ENCODE measurements around the gene SEMA3F. TPM values are rescaled to one million over a fixed set of nuclear protein-coding genes. Genes with fewer than 3 reads are reported as not detected.

SEMA3F gene
- polyA plus RNA-seq, 4 donors, result 3.0 to 35.7 (median 4.3) TPM

GRCh38 chr3:50155891-50156290, 767 bp downstream of the SEMA3F start:
- no peak for FAIRE-seq
- DNase-seq, result no peak
- Histone ChIP-seq H3K36me3 (ENCODE audit: control insufficient read depth in 3 of 3, insufficient read depth in 2 of 3, low read depth in 1 of 3, low read length in 3 of 3) (peaks cover 0 to 16% (median 0%) of the 10 kb centered on the region in 3 donors), H3K27ac (ENCODE audit: low read depth in 1 of 3, low read length in 2 of 3) (peak overlapping the region in 1 of 3 donors; percentile 71), H3K4me1 (ENCODE audit: control insufficient read depth in 3 of 3, insufficient read depth in 2 of 3, low read depth in 1 of 3, low read length in 2 of 3) (peaks cover 0 to 22% (median 9%) of the 10 kb centered on the region in 3 donors), H3K9me3 (ENCODE audit: control insufficient read depth in 2 of 2, insufficient read depth in 1 of 2, low read depth in 1 of 2, low read length in 1 of 2) (no peaks in the 10 kb centered on the region), H3K4me3 (ENCODE audit: low read depth in 1 of 3, low read length in 3 of 3) (peak overlapping the region in 2 of 3 donors; percentile 44 to 72), H3K27me3 (ENCODE audit: control insufficient read depth in 3 of 3, insufficient read depth in 3 of 3, low read length in 3 of 3) (peaks cover 0 to 57% (median 0%) of the 10 kb centered on the region in 3 donors)
- 8 to 25% (median 18%) methylated on average over 13 of the region's 13 CpGs for WGBS, 3 donors

GRCh38 chr3:50156549-50157493, 1.7 kb downstream of the SEMA3F start:
- WGBS, 3 donors, result 5 to 25% (median 22%) methylated on average over 16 to 20 of the region's 20 CpGs
- peaks cover 0 to 22% (median 2%) of the 10 kb centered on the region in 3 donors for H3K4me1 ChIP-seq (ENCODE audit: control insufficient read depth in 3 of 3, insufficient read depth in 2 of 3, low read depth in 1 of 3, low read length in 2 of 3)
- FAIRE-seq, result no peak

GRCh38 chr3:50157827-50158529, 2.9 kb downstream of the SEMA3F start:
- H3K27ac ChIP-seq (ENCODE audit: low read depth in 1 of 3, low read length in 2 of 3), result peak overlapping the region in 1 of 3 donors; percentile 71
- DNase-seq (no peak), FAIRE-seq (no peak)
- peaks cover 0 to 74% (median 0%) of the 10 kb centered on the region in 3 donors for H3K27me3 ChIP-seq (ENCODE audit: control insufficient read depth in 3 of 3, insufficient read depth in 3 of 3, low read length in 3 of 3)
- no peak overlapping the region for H3K4me3 ChIP-seq (ENCODE audit: low read depth in 1 of 3, low read length in 3 of 3)
- H3K4me1 ChIP-seq (ENCODE audit: control insufficient read depth in 3 of 3, insufficient read depth in 2 of 3, low read depth in 1 of 3, low read length in 2 of 3), result peaks cover 0 to 22% (median 0%) of the 10 kb centered on the region in 3 donors
- no peaks in the 10 kb centered on the region for H3K9me3 ChIP-seq (ENCODE audit: control insufficient read depth in 2 of 2, insufficient read depth in 1 of 2, low read depth in 1 of 2, low read length in 1 of 2)
- 51 to 71% (median 70%) methylated on average over 10 to 12 of the region's 12 CpGs for WGBS, 3 donors
- peaks cover 0 to 27% (median 0%) of the 10 kb centered on the region in 3 donors for H3K36me3 ChIP-seq (ENCODE audit: control insufficient read depth in 3 of 3, insufficient read depth in 2 of 3, low read depth in 1 of 3, low read length in 3 of 3)

More at GRCh38 chr3:50156549-50157493, 1.7 kb downstream of the SEMA3F start:
- Histone ChIP-seq H3K36me3 (ENCODE audit: control insufficient read depth in 3 of 3, insufficient read depth in 2 of 3, low read depth in 1 of 3, low read length in 3 of 3) (peaks cover 0 to 19% (median 0%) of the 10 kb centered on the region in 3 donors), H3K9me3 (ENCODE audit: control insufficient read depth in 2 of 2, insufficient read depth in 1 of 2, low read depth in 1 of 2, low read length in 1 of 2) (no peaks in the 10 kb centered on the region), H3K27ac (ENCODE audit: low read depth in 1 of 3, low read length in 2 of 3) (peak overlapping the region; percentile 20 to 71 (median 27)), H3K4me3 (ENCODE audit: low read depth in 1 of 3, low read length in 3 of 3) (peak overlapping the region; percentile 20 to 72 (median 44)), H3K27me3 (ENCODE audit: control insufficient read depth in 3 of 3, insufficient read depth in 3 of 3, low read length in 3 of 3) (peaks cover 0 to 66% (median 0%) of the 10 kb centered on the region in 3 donors)
- no peak for DNase-seq

DNA sequence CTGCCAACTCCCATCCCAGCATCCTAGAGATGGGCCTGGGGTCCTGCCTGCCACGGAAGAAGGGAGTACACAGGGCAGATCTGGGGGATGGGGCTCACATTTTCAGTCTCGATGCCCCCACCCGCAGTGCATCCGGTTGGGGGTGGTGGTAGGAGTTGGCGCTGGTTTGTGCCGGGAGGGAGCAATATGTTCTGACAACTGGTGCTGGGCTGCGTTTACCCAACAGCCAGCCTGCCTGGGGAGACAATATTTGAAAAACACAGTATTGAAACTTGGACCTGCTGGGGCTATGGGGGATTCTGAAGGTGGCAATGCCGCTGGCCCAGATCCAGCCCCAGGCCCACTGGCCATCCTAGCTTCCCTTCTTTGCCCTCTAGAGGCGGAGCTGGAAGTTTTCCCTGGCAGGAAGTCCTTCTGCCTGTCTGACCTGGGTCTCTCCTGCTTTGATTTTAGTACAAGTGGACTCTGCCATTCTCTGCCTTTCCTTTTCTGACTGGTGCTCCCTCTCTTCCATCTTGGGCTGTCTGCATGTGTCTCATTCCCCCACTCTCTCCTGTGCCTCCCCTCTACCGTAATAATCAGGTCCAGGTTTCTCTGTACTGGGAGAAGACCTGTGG, 3.5 kb downstream of the SEMA3F start:
- DNase-seq, result no peak
- WGBS, 3 donors, result 61 to 78% (median 77%) methylated on average over 10 of the region's 10 CpGs
- peaks cover 0 to 34% (median 0%) of the 10 kb centered on the region in 3 donors for H3K36me3 ChIP-seq (ENCODE audit: control insufficient read depth in 3 of 3, insufficient read depth in 2 of 3, low read depth in 1 of 3, low read length in 3 of 3)
- peak overlapping the region in 1 of 3 donors; percentile 51 for H3K27ac ChIP-seq (ENCODE audit: low read depth in 1 of 3, low read length in 2 of 3)
- peaks cover 0 to 73% (median 0%) of the 10 kb centered on the region in 3 donors for H3K27me3 ChIP-seq (ENCODE audit: control insufficient read depth in 3 of 3, insufficient read depth in 3 of 3, low read length in 3 of 3)
- H3K9me3 ChIP-seq (ENCODE audit: control insufficient read depth in 2 of 2, insufficient read depth in 1 of 2, low read depth in 1 of 2, low read length in 1 of 2), result no peaks in the 10 kb centered on the region
- H3K4me1 ChIP-seq (ENCODE audit: control insufficient read depth in 3 of 3, insufficient read depth in 2 of 3, low read depth in 1 of 3, low read length in 2 of 3), result peaks cover 0 to 27% (median 0%) of the 10 kb centered on the region in 3 donors
- FAIRE-seq, result no peak
- H3K4me3 ChIP-seq (ENCODE audit: low read depth in 1 of 3, low read length in 3 of 3), result no peak overlapping the region

- Histone ChIP-seq H3K4me1 (ENCODE audit: control insufficient read depth in 3 of 3, insufficient read depth in 2 of 3, low read depth in 1 of 3, low read length in 2 of 3) (peaks cover 0 to 41% (median 3%) of the 10 kb centered on the region in 3 donors), H3K4me3 (ENCODE audit: low read depth in 1 of 3, low read length in 3 of 3) (no peak overlapping the region), H3K9me3 (ENCODE audit: control insufficient read depth in 2 of 2, insufficient read depth in 1 of 2, low read depth in 1 of 2, low read length in 1 of 2) (no peaks in the 10 kb centered on the region), H3K27me3 (ENCODE audit: control insufficient read depth in 3 of 3, insufficient read depth in 3 of 3, low read length in 3 of 3) (peaks cover 0 to 75% (median 0%) of the 10 kb centered on the region in 3 donors), H3K36me3 (ENCODE audit: control insufficient read depth in 3 of 3, insufficient read depth in 2 of 3, low read depth in 1 of 3, low read length in 3 of 3) (peaks cover 0 to 35% (median 0%) of the 10 kb centered on the region in 3 donors), H3K27ac (ENCODE audit: low read depth in 1 of 3, low read length in 2 of 3) (peak overlapping the region in 1 of 3 donors; percentile 84)
- DNase-seq (no peak), FAIRE-seq (no peak)
- WGBS, 3 donors, result 18 to 41% (median 38%) methylated on average over 7 of the region's 7 CpGs
These were observed 5.4 kb downstream of the SEMA3F start for GRCh38 chr3:50160561-50160983.

DNA sequence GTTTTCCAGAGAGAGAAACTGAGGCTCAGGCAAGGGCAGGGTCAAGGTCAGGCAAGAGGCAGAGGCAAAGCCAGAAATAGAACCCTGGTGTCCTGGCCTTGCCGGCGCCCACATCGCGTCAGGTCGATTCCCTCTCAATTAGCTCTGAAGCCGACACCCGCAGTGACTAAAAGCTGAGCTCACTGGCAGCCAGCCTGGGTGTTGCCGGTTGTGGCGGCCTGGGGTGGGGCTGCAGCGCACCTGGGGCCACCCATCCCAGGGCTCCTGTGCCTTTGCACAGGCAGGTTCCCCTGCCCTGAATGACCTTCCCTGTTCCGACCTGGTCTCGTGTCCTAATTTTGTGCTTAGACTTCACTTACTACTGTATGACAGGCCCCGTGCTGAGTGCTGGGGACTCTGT, 6.2 kb downstream of the SEMA3F start:
- Histone ChIP-seq H3K27ac (ENCODE audit: low read depth in 1 of 3, low read length in 2 of 3) (peak overlapping the region in 1 of 3 donors; percentile 84), H3K9me3 (ENCODE audit: control insufficient read depth in 2 of 2, insufficient read depth in 1 of 2, low read depth in 1 of 2, low read length in 1 of 2) (no peaks in the 10 kb centered on the region), H3K36me3 (ENCODE audit: control insufficient read depth in 3 of 3, insufficient read depth in 2 of 3, low read depth in 1 of 3, low read length in 3 of 3) (peaks cover 0 to 37% (median 0%) of the 10 kb centered on the region in 3 donors), H3K4me1 (ENCODE audit: control insufficient read depth in 3 of 3, insufficient read depth in 2 of 3, low read depth in 1 of 3, low read length in 2 of 3) (peaks cover 1 to 41% (median 5%) of the 10 kb centered on the region in 3 donors), H3K27me3 (ENCODE audit: control insufficient read depth in 3 of 3, insufficient read depth in 3 of 3, low read length in 3 of 3) (peaks cover 0 to 67% (median 0%) of the 10 kb centered on the region in 3 donors), H3K4me3 (ENCODE audit: low read depth in 1 of 3, low read length in 3 of 3) (no peak overlapping the region)
- 10 to 54% (median 42%) methylated on average over 13 of the region's 13 CpGs for WGBS, 3 donors
- peak in 1 of 2 donors; percentile 84 for DNase-seq
- FAIRE-seq, result no peak

GRCh38 chr3:50162034-50162883, 7.1 kb downstream of the SEMA3F start:
- Histone ChIP-seq H3K27me3 (ENCODE audit: control insufficient read depth in 3 of 3, insufficient read depth in 3 of 3, low read length in 3 of 3) (peaks cover 0 to 62% (median 0%) of the 10 kb centered on the region in 3 donors), H3K36me3 (ENCODE audit: control insufficient read depth in 3 of 3, insufficient read depth in 2 of 3, low read depth in 1 of 3, low read length in 3 of 3) (peaks cover 0 to 37% (median 0%) of the 10 kb centered on the region in 3 donors), H3K27ac (ENCODE audit: low read depth in 1 of 3, low read length in 2 of 3) (peak overlapping the region in 1 of 3 donors; percentile 84), H3K9me3 (ENCODE audit: control insufficient read depth in 2 of 2, insufficient read depth in 1 of 2, low read depth in 1 of 2, low read length in 1 of 2) (no peaks in the 10 kb centered on the region), H3K4me3 (ENCODE audit: low read depth in 1 of 3, low read length in 3 of 3) (no peak overlapping the region), H3K4me1 (ENCODE audit: control insufficient read depth in 3 of 3, insufficient read depth in 2 of 3, low read depth in 1 of 3, low read length in 2 of 3) (peaks cover 4 to 44% (median 9%) of the 10 kb centered on the region in 3 donors)
- FAIRE-seq, result no peak
- WGBS, 3 donors, result 45 to 61% (median 54%) methylated on average over 5 of the region's 5 CpGs
- DNase-seq, result no peak

Measured in small intestine (tissue), 7 donors.